Activated CD8-positive, alpha-beta T cell treated with anti-CD3 and anti-CD28 coated beads for 36 hours (primary cell): Measurements from ENCODE around the gene SAPCD1. TPM values are rescaled to one million over a fixed set of nuclear protein-coding genes. Genes with fewer than 3 reads are reported as not detected.

Experiments used
- ATAC-seq: fragments of 200-7000 bp; cut with Tn5 transposase; one replicate; pipeline ENCODE4 v1.10.0; 2021; ENCODE audit warnings: mild to moderate bottlenecking, moderate library complexity
- CTCF ChIA-PET: fragments of 350-600 bp; sonication (Branson Sonifier 250); formaldehyde crosslinking; loops from one replicate; lab custom pipeline; 2021; ENCODE audit warnings: antibody characterized with exemption; lab: Charles Lee
- POLR2A ChIA-PET: fragments of 350-600 bp; sonication (Branson Sonifier 250); formaldehyde crosslinking; loops from one replicate; lab custom pipeline; 2021; ENCODE audit warnings: antibody characterized with exemption; lab: Charles Lee
- DNase-seq: peaks from one replicate; pipeline ENCODE4 v3.0.0-alpha.2; 2020
- H3K27ac Mint-ChIP-seq: one replicate; pipeline ENCODE4 v1.8.0; 2021; ENCODE audit warnings: mild to moderate bottlenecking, mixed read lengths
- H3K27me3 Mint-ChIP-seq: one replicate; pipeline ENCODE4 v1.8.0; 2021; ENCODE audit warnings: mixed read lengths
- H3K36me3 Mint-ChIP-seq: one replicate; pipeline ENCODE4 v1.8.0; 2021; ENCODE audit warnings: low read depth, mixed read lengths
- H3K4me1 Mint-ChIP-seq: one replicate; pipeline ENCODE4 v1.8.0; 2021; ENCODE audit warnings: low read depth, mixed read lengths
- H3K4me3 Mint-ChIP-seq: one replicate; pipeline ENCODE4 v1.8.0; 2021; ENCODE audit warnings: mild to moderate bottlenecking, moderate library complexity, mixed read lengths
- H3K9me3 Mint-ChIP-seq: one replicate; pipeline ENCODE4 v1.8.0; 2021; ENCODE audit warnings: mixed read lengths
- intact Hi-C: fragments of 100-400 bp; cut with micrococcal nuclease; formaldehyde crosslinking; loops from one replicate; pipeline ENCODE4 v1.10.0; 2022
- total RNA-seq, 2 experiments: library from RNA; stranded (reverse); gene quantifications; one replicate each; pipeline ENCODE4 v1.2.3, GENCODE V29; 2021
- TF ChIP-seq, protein P1 (sequence below): fragments of 200-600 bp; IDR thresholded peaks from one replicate; pipeline ENCODE4 v1.8.0; 2022; ENCODE audit warnings: antibody characterized with exemption, mild to moderate bottlenecking

The SAPCD1 gene
- total RNA-seq, 2 experiments from 2014 or later = 13.6 to 18.7 TPM

DNA sequence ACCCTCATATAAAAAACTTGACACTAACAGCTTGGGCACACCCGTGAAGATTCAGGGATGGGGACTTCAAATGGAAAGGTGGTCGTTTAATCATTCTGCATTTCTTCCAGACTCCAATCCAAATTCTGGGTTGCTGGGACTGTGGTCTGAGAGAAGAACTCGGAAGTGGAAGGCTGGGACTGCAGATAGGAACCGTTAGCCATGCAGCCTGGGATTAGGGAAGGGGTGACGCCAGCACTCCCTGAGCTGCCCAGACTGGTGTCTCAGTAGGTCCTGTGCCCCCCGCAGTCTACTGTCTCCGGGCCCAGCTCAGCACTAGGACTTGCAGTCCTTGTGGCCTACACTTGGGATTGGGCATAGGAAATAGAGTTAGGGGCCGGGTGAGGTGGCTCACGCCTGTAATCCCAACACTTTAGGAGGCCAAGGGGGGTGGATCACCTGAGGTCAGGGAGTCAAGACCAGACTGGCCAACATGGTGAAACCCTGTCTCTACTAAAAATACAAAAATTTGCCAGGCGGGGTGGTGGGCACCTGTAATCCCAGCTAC is 25.6 kb upstream of the SAPCD1 start:
- TF ChIP-seq, protein P1, sequence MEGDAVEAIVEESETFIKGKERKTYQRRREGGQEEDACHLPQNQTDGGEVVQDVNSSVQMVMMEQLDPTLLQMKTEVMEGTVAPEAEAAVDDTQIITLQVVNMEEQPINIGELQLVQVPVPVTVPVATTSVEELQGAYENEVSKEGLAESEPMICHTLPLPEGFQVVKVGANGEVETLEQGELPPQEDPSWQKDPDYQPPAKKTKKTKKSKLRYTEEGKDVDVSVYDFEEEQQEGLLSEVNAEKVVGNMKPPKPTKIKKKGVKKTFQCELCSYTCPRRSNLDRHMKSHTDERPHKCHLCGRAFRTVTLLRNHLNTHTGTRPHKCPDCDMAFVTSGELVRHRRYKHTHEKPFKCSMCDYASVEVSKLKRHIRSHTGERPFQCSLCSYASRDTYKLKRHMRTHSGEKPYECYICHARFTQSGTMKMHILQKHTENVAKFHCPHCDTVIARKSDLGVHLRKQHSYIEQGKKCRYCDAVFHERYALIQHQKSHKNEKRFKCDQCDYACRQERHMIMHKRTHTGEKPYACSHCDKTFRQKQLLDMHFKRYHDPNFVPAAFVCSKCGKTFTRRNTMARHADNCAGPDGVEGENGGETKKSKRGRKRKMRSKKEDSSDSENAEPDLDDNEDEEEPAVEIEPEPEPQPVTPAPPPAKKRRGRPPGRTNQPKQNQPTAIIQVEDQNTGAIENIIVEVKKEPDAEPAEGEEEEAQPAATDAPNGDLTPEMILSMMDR = no peak
- H3K27me3 Mint-ChIP-seq = no peaks in the 10 kb centered on the region
- CTCF ChIA-PET = interaction anchor here (0.8 to 9.9 kb wide), 11 partner anchors 8 to 140 kb away, joined by 3 to 59 read pairs (median 6); partner anchors contain the start of genes DDAH2 and LSM2
- ATAC-seq = no peak
- peaks cover 56% of the 10 kb centered on the region for H3K36me3 Mint-ChIP-seq
- POLR2A ChIA-PET = interaction anchor here (0.7 to 6.0 kb wide), 15 partner anchors 8 to 1235 kb away, joined by 3 to 24 read pairs (median 5); partner anchors contain the start of genes BAG6, C6orf47, DDX39B and HSPA1B
- intact Hi-C loops = loop anchor here (5.0 to 10.0 kb wide), 2 partner anchors 95 to 192 kb away; partner anchors contain the start of genes ATP6V1G2, DDX39B and NFKBIL1
- H3K4me1 Mint-ChIP-seq = peaks cover 57% of the 10 kb centered on the region
- H3K9me3 Mint-ChIP-seq = no peaks in the 10 kb centered on the region
- peak overlapping the region; percentile 93 for H3K27ac Mint-ChIP-seq
- no peak for DNase-seq
- H3K4me3 Mint-ChIP-seq = peak overlapping the region; percentile 97

DNA sequence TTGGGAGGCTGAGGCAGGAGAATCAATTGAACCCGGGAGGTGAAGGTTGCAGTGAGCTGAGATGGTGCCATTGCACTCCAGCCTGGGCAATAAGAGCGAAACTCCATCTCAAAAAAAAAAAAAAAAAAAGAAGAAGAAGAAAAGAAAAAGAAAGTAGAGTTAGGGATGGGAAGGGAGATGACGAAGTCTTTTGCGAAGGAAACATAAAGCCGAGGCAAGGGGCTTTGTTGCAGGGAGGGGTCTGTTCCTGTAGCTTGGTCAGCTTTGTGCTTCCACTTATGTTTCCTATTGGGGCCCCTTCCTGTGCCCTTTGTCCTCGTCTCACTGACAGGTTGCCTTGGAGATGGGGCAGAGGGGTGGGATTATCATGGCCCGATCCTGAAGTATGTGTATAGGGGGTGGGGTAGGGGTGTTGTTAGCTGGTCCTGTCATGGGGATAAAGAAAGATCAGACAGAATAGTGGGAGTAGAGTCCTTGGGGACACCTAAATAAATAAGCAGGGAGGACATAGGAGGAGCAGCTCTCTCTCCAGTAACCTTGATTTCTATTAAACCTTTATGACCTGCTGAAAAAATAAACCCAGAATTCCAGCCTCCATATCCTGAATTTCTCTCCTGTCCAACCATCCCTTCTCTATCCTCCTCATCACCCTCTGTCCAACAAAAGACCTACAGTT is 25.0 kb upstream of the SAPCD1 start:
- H3K27ac Mint-ChIP-seq = peak overlapping the region; percentile 93
- TF ChIP-seq, protein P1 = no peak
- ChIA-PET CTCF (interaction anchor here (0.9 to 9.9 kb wide), 22 partner anchors 9 to 191 kb away, joined by 3 to 59 read pairs (median 5); partner anchors contain the start of genes ATP6V1G2, BAG6, DDAH2 and GPANK1), POLR2A (interaction anchor here (0.6 to 6.0 kb wide), 22 partner anchors 9 to 1235 kb away, joined by 3 to 30 read pairs (median 5); partner anchors contain the start of genes BAG6, C6orf47, CSNK2B and DDX39B)
- DNase-seq (peak; percentile 42), ATAC-seq (no peak)
- H3K36me3 Mint-ChIP-seq = peaks cover 54% of the 10 kb centered on the region
- peaks cover 54% of the 10 kb centered on the region for H3K4me1 Mint-ChIP-seq
- intact Hi-C loops = loop anchor here (5.0 to 10.0 kb wide), 2 partner anchors 95 to 193 kb away; partner anchors contain the start of genes ATP6V1G2, DDX39B and NFKBIL1
- no peaks in the 10 kb centered on the region for H3K27me3 Mint-ChIP-seq
- H3K4me3 Mint-ChIP-seq = peak overlapping the region; percentile 97
- no peaks in the 10 kb centered on the region for H3K9me3 Mint-ChIP-seq

DNA sequence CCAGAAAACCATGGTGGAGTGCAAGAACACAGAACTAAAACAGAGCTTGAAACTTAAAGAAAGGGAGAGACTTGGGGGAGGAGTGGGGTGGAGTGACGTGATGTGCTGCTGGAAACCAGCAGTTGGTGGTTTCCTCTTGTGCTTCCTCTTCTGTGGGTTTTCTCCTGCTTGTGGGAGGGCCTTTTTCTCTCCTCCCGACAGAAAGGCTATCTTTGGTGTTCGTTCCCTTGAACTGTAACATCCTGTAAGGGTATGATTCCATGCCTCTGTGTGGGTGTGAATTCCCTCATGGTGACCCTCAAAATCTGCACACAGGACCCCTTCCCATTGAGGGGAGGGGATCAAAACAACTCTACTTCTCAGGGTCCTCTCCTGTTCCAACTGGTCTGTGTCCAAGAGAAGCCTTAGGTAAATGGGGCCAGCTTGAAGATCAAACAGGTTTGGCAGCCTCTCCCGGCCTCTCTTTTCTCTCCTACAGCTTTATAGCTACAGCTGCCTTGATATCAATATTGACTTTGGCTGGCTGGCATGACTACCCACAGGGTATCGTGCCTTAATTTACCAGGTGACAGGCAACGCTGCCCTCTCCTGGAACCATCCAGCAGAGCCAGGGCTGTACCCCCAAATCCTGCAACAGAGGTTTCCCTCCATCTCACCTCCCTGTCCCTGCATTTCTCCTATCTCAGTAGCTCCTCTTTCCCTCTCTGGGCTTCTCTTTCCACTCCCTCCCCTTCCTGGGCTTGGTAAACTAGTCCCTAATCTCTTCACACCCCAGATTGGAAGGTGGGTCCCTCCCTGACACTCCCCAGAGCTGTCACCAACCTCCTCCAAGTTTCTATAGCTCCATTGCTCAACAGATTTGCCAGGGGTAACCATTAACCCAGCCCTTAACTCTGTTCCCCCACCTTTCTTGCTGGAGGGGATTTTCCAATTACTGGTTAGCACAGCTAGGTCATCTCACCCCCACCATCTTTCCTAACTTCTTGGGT is 24.2 kb upstream of the SAPCD1 start:
- Mint-ChIP-seq H3K4me1 (peaks cover 51% of the 10 kb centered on the region), H3K4me3 (peak overlapping the region; percentile 97), H3K36me3 (peaks cover 58% of the 10 kb centered on the region), H3K27ac (peak overlapping the region; percentile 93), H3K27me3 (no peaks in the 10 kb centered on the region), H3K9me3 (no peaks in the 10 kb centered on the region)
- intact Hi-C loops = loop anchor here (5.0 to 10.0 kb wide), 2 partner anchors 94 to 193 kb away; partner anchors contain the start of genes ATP6V1G2, DDX39B and NFKBIL1
- CTCF ChIA-PET = interaction anchor here (0.9 to 9.9 kb wide), 26 partner anchors 9 to 192 kb away, joined by 3 to 59 read pairs (median 4); partner anchors contain the start of genes ATP6V1G2, BAG6, DDAH2 and GPANK1
- POLR2A ChIA-PET = interaction anchor here (0.6 to 6.0 kb wide), 25 partner anchors 10 to 1234 kb away, joined by 3 to 30 read pairs (median 4); partner anchors contain the start of genes BAG6, C6orf47, CSNK2B and DDX39B
- TF ChIP-seq, protein P1 = no peak
- ATAC-seq = peak; percentile 10
- peak; percentile 83 for DNase-seq

DNA sequence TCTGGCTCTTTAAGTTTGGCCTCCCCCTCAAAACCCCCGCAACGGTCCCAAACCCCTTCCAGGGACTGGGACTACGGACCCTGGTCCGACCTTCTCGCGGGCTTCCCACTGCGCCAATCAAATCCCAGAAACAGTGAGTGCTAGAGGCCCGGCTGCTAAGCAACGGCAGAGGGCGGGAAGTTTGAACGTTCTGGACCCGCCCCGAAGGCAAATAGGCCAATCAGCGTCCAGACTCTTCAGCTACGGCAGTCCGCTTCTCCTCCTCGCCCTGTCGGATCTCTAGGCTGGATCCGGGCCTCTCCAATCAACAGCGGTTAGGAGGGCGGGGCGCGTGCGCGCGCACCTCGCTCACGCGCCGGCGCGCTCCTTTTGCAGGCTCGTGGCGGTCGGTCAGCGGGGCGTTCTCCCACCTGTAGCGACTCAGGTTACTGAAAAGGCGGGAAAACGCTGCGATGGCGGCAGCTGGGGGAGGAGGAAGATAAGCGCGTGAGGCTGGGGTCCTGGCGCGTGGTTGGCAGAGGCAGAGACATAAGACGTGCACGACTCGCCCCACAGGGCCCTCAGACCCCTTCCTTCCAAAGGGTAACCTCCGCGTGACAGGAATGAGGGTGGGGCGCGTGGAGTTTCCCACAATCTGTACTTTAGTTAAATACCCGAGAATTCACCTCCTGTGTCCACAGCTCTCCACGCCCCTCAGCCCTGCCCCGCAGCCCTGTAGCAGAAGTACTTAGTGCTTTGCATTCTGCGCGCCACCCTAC is 22.6 kb upstream of the SAPCD1 start, which contains the start of gene MSH5:
MSH5 (plus strand) TSS at position 367 of the 758 bp plus-strand sequence. CDS start 462 bp downstream, outside the sequence.
- Mint-ChIP-seq H3K36me3 (peaks cover 53% of the 10 kb centered on the region), H3K9me3 (no peaks in the 10 kb centered on the region), H3K4me3 (peak within 1 kb of the TSS; percentile 97), H3K27me3 (no peaks in the 10 kb centered on the region), H3K27ac (peak within 1 kb of the TSS; percentile 97), H3K4me1 (peaks cover 38% of the 10 kb centered on the region)
- peak; percentile 83 for ATAC-seq
- intact Hi-C loops = loop anchor here (5.0 to 10.0 kb wide), 2 partner anchors 92 to 195 kb away; partner anchors contain the start of genes ATP6V1G2, DDX39B and NFKBIL1
- ChIA-PET POLR2A (interaction anchor here (0.6 to 6.0 kb wide), 24 partner anchors 10 to 385 kb away, joined by 3 to 30 read pairs (median 5); partner anchors contain the start of genes BAG6, CSNK2B, DDAH2 and DDX39B), CTCF (interaction anchor here (0.8 to 9.9 kb wide), 9 partner anchors 11 to 90 kb away, joined by 3 to 59 read pairs (median 4); partner anchors contain the start of genes DDAH2 and HSPA1B)
- TF ChIP-seq, protein P1 = no peak
- peak; percentile 99 for DNase-seq
